VCaP (cell line): ENCODE measurements around the gene PLEKHG2.
A peak's percentile ranks its signal among the peaks of the same experiment; 100 is the strongest.

Experiments
- H3K27ac ChIP-seq: fragments of 450-650 bp; 2 replicates; pipeline ENCODE4 v1.5.1; 2017
- CTCF ChIP-seq: fragments of 450-650 bp; conservative IDR thresholded peaks from 2 replicates; pipeline ENCODE4 v1.5.1; 2017; ENCODE audit warnings: mild to moderate bottlenecking, moderate library complexity

The PLEKHG2 gene

GRCh38 chr19:39400061-39400460 is 12.4 kb upstream of the PLEKHG2 start:
- H3K27ac ChIP-seq: no peak overlapping the region
- TF ChIP-seq CTCF: no peak

DNA sequence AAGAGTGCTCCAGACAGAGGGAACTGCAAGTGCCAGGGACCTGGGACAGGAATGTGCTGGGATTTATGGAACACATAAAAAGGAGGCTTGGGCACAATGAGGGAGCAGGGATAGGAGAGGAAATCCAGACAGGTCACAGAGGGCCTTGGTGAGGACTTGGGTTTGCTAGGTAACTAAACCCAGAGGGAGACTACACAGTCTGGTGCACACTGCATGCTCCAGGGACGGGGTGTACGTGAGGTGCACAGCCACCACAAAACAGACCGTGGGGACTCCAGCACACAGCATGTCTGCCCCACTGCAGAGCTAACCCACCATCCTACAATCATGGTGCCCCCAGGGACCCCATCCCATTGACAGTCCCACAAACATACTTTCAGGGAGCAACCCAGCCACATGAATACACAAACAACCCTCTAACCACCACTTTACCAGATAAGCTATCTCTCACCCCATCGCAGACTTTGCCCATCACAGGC is 11.4 kb upstream of the PLEKHG2 start:
- H3K27ac ChIP-seq: peak overlapping the region; percentile 99
- no peak for TF ChIP-seq CTCF

GRCh38 chr19:39401549-39402345 is 10.7 kb upstream of the PLEKHG2 start:
- no peak for TF ChIP-seq CTCF
- peak overlapping the region; percentile 99 for H3K27ac ChIP-seq

- peak overlapping the region; percentile 99 for H3K27ac ChIP-seq
- no peak for TF ChIP-seq CTCF
Measured at GRCh38 chr19:39402346-39403300, 9.8 kb upstream of the PLEKHG2 start.

GRCh38 chr19:39403331-39404312 is 8.8 kb upstream of the PLEKHG2 start:
- no peak for TF ChIP-seq CTCF
- peak overlapping the region; percentile 99 for H3K27ac ChIP-seq

GRCh38 chr19:39405261-39405957 is 7.1 kb upstream of the PLEKHG2 start:
- peak overlapping the region; percentile 96 for H3K27ac ChIP-seq
- no peak for TF ChIP-seq CTCF
